ENCODE data around the gene SYNDIG1. TPM values are rescaled to one million over a fixed set of nuclear protein-coding genes. Genes with fewer than 3 reads are reported as not detected.

The SYNDIG1 gene
- polyA plus RNA-seq, 1 donor, result 4.1 TPM

DNA sequence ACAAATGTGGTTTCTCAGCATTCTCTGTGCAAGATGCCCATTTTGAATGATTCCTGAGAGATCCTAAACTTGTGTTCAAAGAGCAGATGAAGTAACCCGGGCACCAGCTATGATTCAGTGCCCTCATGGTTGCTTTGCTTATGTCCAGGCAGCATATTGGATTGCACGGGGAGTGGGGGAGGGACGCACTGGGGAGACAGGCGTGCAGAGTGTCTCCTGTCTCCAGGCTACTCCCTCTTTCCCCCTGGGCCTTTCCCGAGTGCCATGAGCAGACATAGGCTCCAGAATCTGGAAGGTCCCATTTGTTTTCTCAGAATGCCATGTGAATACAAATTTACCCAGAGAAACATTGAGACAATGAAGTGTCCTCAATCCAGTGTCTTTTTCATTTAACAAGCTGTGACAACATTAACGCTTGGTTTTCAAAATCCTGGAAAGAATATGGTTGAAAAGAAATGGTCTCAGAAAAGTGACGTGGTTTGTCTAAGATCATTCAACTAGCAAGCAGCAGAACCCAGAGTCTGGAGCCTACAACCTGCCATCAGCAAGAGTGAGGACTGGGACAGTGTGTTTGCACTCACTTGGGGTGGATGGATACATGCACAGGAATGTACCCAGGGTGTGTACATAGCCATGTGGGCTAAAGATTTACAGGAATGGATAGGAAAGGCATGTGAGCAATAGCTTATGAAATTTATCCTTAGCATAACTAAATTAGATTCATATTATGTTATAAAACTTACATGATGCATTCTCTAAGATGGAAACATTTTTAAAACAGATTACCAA, 4.2 kb downstream of the SYNDIG1 start:
- DNase-seq, result no peak

DNA sequence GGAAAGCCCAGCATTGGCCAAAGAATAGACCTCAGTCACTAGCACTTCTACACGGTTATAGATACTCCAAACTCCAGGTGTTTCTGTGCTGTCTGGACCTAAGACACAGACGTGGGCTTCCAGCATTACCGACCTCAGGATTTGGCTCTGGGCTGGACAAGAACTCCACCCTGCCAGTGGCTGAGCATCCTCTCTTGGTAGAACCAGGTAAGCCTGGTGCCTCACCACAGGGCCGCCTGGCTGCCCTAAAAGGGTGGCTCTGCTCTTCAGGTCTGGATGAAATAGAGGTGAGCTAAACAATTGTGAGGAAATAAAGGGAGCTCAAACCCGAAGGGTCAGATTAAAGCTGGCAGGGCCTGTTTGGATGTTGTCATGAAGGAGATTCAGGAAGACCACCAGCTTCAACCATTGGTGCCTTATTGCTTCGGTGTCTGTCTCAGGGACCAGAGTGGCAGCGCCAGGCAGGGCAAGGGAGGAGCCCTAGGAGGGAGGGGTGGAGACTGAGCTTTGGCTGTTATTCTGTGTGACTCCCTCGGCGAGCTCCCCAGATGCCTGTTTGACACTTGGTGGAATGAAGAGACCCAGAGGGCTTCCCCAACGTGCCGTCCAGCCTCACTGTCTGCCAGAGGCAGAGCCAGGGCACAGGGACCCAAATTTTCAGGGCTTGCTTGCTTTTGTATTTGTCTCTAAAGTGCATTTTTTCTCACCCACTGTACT, 8.6 kb downstream of the SYNDIG1 start:
- DNase-seq, result no peak

GRCh38 chr20:24478584-24478983, 9.2 kb downstream of the SYNDIG1 start:
- no peak for DNase-seq

DNA sequence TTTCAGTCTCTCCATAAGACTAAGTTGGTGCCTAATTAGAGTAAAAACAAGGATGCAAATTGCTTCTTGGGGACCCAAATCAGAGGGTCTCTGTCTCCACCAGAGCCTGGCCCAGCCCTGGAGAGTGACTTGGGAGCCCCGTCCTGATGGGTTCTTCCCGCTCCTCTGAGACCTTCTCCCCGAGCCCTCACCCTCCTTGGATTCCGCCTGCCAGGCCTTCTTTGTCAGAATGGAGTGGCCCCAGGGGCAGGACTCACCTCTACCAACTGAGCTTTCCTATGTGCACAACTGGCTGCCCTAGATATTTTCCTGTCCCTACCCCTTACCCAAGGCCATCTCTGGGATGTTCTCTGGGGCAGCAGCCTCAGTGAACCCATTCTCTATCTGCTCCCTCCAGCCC, 9.7 kb downstream of the SYNDIG1 start:
- no peak for DNase-seq

GRCh38 chr20:24479595-24479994, 10.2 kb downstream of the SYNDIG1 start:
- no peak for DNase-seq

DNA sequence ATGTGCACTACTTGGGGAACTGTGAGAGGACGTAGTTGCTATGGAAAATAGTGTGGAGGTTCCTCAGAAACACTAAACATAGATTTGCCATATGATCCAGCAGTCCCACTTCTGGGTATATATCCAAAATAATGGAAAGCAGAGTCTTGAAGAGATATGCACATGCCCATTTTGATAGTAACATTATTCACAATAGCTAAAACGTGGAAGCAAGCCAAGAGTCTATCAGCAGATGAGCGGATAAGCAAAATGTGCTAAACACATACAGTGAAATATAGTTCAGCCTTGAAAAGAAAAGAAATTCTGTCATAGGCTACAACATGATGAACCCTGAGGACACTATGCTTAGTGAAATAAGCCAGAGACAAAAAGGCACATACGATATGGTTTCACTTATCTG, 11.1 kb downstream of the SYNDIG1 start:
- DNase-seq, result no peak

GRCh38 chr20:24481173-24481572, 11.7 kb downstream of the SYNDIG1 start:
- DNase-seq, result no peak

GRCh38 chr20:24483435-24484080, 14.1 kb downstream of the SYNDIG1 start:
- DNase-seq, result no peak

DNA sequence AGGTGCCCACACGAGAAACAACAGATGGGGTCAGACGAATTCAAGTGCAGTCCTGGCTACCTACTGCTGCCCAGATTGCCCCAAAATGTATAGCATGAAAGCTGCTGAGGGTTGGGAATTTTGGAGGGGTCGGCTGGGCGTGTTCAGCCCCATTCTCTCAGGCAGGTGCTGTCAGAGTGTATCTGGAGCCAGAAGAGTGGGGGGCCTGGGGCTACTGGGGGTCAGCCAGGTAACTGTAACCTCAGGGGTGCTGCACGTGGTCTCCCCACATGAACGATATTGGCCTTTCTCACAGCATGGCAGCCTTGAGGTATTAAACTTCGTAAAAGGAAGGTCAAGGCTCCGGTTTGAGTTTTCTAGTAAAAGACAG, 14.6 kb downstream of the SYNDIG1 start:
- no peak for DNase-seq

DNA sequence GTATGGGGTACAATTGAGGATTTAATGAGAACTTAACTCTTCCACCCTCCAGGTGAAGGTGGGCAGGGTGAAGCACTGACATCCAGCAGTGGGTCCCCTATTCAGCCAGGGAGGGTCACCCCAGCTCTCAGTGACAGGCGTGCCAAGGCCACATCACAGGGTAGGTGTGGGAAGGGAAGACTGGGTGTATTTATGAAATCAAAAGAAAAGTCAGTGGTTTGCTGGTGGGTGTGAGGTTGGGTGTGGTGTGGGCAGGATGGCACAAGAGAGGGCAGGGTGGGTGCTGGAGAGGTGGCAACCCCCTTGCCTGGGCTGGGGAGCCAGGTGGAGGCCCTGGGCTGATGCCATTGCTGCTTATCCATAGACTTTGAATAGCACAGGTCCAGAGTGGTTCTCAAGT, 16.6 kb downstream of the SYNDIG1 start:
- no peak for DNase-seq

- DNase-seq, result no peak
These were observed 17.8 kb downstream of the SYNDIG1 start for GRCh38 chr20:24487240-24487639.

DNA sequence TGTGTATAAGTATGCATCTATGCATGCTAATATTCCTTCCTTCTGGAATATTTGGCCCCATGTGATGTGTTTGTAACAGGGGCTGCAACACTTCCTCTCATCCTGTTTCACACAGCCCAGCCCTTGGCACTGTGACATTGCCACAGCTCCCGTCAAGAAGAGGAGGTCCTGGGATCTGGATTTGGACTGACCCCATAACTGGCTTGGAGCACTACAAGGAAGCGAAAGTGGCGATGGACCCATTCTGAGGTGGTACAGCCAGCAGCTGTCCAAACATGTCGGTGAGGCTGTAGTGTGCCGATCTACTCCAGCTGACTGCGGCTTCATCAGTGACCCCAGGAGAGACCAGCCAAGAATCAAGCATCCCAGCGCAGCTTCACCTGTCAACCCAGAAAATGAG, 18.2 kb downstream of the SYNDIG1 start:
- no peak for DNase-seq

DNA sequence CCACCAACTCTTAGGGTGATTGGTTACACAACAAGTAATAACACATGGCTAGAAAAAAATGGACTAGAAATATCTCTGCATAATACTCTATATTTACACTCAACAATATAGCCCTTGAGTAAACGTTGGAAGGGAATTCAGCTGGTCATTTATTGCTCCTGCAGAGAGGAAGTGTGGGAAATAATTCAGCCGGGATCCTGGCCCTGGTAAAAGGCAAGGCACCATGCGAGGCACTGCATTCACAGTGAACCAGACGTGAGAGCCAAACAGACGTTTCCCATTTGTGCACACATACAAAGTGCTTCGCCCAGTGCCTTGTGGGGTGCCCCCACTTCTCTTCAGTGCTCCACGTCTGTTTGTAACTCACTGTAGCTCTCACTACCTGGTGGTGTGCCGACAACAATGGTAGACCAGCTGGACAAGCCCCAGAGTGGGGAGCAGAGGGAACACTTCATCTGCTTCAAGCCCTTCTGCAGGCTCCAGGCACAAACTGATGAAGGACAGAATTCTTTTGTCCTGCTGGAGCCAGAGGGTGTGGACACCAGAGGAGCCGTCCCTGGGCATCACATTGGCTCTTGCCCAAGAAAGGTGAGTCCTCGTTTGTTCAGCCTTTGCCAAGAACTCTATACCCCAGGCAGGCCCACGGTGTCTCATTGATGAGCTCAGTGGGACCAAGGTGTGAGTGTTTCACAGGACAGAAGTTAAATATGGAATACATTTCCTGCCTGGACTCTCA, 18.8 kb downstream of the SYNDIG1 start:
- no peak for DNase-seq

DNA sequence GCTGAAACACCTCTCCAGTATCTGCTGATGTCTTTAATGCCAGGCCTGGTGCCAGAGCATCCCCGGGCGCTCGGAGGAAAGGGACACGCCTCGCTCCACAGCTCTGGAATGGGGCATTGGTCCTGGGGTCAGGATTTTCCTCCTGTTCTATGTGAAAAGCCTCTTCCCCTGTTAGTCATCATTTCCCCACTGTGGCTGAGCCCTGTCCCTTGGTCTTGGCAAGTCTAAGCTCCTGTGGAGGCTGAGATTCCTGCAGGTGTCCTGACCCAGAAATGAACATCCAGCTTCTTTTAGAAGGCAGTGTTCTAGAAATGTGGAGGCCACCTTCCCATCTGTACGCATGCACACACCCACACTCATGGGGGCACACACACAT, 19.4 kb downstream of the SYNDIG1 start:
- DNase-seq, result no peak

- DNase-seq, result no peak
These were observed 19.8 kb downstream of the SYNDIG1 start for GRCh38 chr20:24489193-24489592.

DNA sequence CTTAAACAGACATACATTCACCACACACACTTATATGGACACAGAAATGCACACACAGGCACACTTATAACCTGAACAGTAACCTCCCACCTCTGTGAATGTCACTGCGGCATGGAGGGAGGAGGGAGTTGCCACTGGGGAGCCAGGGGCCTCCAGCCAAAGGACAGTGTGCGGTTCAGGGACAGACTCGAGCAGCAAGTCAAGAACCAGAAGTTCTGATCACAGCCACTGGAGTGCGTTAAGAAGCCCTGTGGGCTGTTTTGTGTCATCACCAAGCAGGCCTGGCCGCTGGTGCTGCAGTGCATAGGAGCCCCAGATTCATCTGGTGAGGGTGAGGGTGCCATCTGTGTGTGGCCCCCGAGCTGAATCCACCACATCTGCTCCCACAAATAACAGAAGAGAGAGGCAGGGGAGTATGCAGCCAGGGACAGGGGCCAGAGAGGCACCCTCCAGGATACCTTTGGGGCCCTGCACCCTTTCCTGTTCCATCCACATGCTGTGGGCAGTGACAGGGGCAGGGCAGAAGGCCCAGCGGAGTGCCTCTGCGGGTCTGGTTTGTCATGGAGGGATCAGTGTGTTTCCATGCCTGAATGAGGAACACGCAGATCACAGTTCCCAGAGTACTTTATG, 20.3 kb downstream of the SYNDIG1 start:
- DNase-seq, result no peak

GRCh38 chr20:24490598-24490997, 21.2 kb downstream of the SYNDIG1 start:
- no peak for DNase-seq

GRCh38 chr20:24491041-24491756, 21.8 kb downstream of the SYNDIG1 start:
- no peak for DNase-seq

GRCh38 chr20:24492031-24492607, 22.7 kb downstream of the SYNDIG1 start:
- no peak for DNase-seq

GRCh38 chr20:24492698-24493097, 23.3 kb downstream of the SYNDIG1 start:
- DNase-seq, result no peak

- no peak for DNase-seq
These were observed 23.8 kb downstream of the SYNDIG1 start for GRCh38 chr20:24493181-24493580.
